HL-60 (cell line): Measurements from ENCODE around the gene OBP2A.

ENCODE experiments used
- DNase-seq, 2 experiments: peaks; one replicate each; pipeline ENCODE4 v3.0.0-alpha.2; 2010 to 2020; ENCODE audit warnings: low read depth in 1 of 2, low spot score in 1 of 2
- H3K27ac ChIP-seq: fragments of 250-450 bp; sonication (Bioruptor Pico); replicated peaks from 2 replicates; pipeline ENCODE4 v1.5.1; 2020; ENCODE audit warnings: mild to moderate bottlenecking, moderate library complexity
- H3K27me3 ChIP-seq: fragments of 250-450 bp; sonication (Bioruptor Pico); 2 replicates; pipeline ENCODE4 v1.5.1; 2021; ENCODE audit warnings: mild to moderate bottlenecking, moderate library complexity; ENCODE audit not compliant: insufficient read depth, poor library complexity, severe bottlenecking
- H3K4me3 ChIP-seq: replicated peaks from 2 replicates; pipeline ENCODE4 v1.5.1; 2011; ENCODE audit warnings: mild to moderate bottlenecking, control low read depth, low read length; ENCODE audit not compliant: insufficient read depth
- CTCF ChIP-seq: IDR thresholded peaks from one replicate; pipeline ENCODE4 v1.5.1; 2011; ENCODE audit warnings: low read length, control low read depth, inconsistent platforms; ENCODE audit not compliant: insufficient read depth
- GABPA ChIP-seq: IDR thresholded peaks from 2 replicates; pipeline ENCODE4 v1.6.1; 2012; ENCODE audit warnings: low read depth
- POLR2AphosphoS5 ChIP-seq: IDR thresholded peaks from 2 replicates; pipeline ENCODE4 v1.6.1; 2012; ENCODE audit warnings: low read depth
- REST ChIP-seq: IDR thresholded peaks from 2 replicates; pipeline ENCODE4 v1.6.1; 2012; ENCODE audit warnings: low read depth; ENCODE audit not compliant: insufficient replicate concordance
- SPI1 ChIP-seq: IDR thresholded peaks from 2 replicates; pipeline ENCODE4 v1.6.1; 2012; ENCODE audit warnings: low read depth, mild to moderate bottlenecking, borderline replicate concordance

The OBP2A gene

GRCh38 chr9:135562235-135562745, 16.4 kb downstream of the OBP2A start:
- TF ChIP-seq SPI1 (no peak), POLR2AphosphoS5 (no peak), CTCF (no peak), GABPA (no peak), REST (no peak)
- H3K27ac ChIP-seq, result no peak overlapping the region
- no peak overlapping the region for H3K4me3 ChIP-seq
- no peak for DNase-seq
- H3K27me3 ChIP-seq, result no peaks in the 10 kb centered on the region

GRCh38 chr9:135563039-135563476, 17.1 kb downstream of the OBP2A start:
- no peak for DNase-seq
- Histone ChIP-seq H3K27me3 (no peaks in the 10 kb centered on the region), H3K4me3 (no peak overlapping the region), H3K27ac (no peak overlapping the region)
- no peak for TF ChIP-seq CTCF
- TF ChIP-seq REST, result no peak
- TF ChIP-seq SPI1, result no peak
- no peak for TF ChIP-seq GABPA

GRCh38 chr9:135563858-135564257, 17.9 kb downstream of the OBP2A start:
- TF ChIP-seq REST, result no peak
- no peak for TF ChIP-seq POLR2AphosphoS5
- no peak for TF ChIP-seq CTCF
- TF ChIP-seq GABPA, result no peak
- TF ChIP-seq SPI1, result no peak
- Histone ChIP-seq H3K27me3 (no peaks in the 10 kb centered on the region), H3K27ac (no peak overlapping the region), H3K4me3 (no peak overlapping the region)
- DNase-seq, result no peak
